IMR-90 (cell line): ENCODE measurements around the gene CASP8.

Experiments used
- BHLHE40 ChIP-seq: fragments of 150-350 bp; IDR thresholded peaks from 2 replicates; pipeline ENCODE4 v1.6.1; 2016; ENCODE audit warnings: mild to moderate bottlenecking, low read depth, low read length
- CHD1 ChIP-seq: IDR thresholded peaks from 2 replicates; pipeline ENCODE4 v1.6.1; 2012; ENCODE audit warnings: low read depth, low read length, improper control_type of control experiment
- CTCF ChIP-seq: conservative IDR thresholded peaks from 2 replicates; pipeline ENCODE4 v1.5.1; 2012; ENCODE audit warnings: mild to moderate bottlenecking, low read depth, low read length, improper control_type of control experiment
- FOS ChIP-seq: fragments of 150-350 bp; IDR thresholded peaks from 2 replicates; pipeline ENCODE4 v1.6.1; 2016; ENCODE audit warnings: low read depth, low read length
- MAFK ChIP-seq: IDR thresholded peaks from 2 replicates; pipeline ENCODE4 v1.6.1; 2012; ENCODE audit warnings: low read depth, low read length, improper control_type of control experiment
- MXI1 ChIP-seq: IDR thresholded peaks from 2 replicates; pipeline ENCODE4 v1.6.1; 2012; ENCODE audit warnings: low read depth, mild to moderate bottlenecking, low read length, moderate library complexity, borderline replicate concordance
- NFE2L2 ChIP-seq: fragments of 150-350 bp; IDR thresholded peaks from 2 replicates; pipeline ENCODE4 v1.6.1; 2016; ENCODE audit warnings: low read depth, mild to moderate bottlenecking, low read length
- POLR2A ChIP-seq: IDR thresholded peaks from 2 replicates; pipeline ENCODE4 v1.6.1; 2012; ENCODE audit warnings: mild to moderate bottlenecking, low read depth, low read length
- RAD21 ChIP-seq: IDR thresholded peaks from 2 replicates; pipeline ENCODE4 v1.6.1; 2012; ENCODE audit warnings: low read length, improper control_type of control experiment
- RCOR1 ChIP-seq: IDR thresholded peaks from 2 replicates; pipeline ENCODE4 v1.6.1; 2012; ENCODE audit warnings: mild to moderate bottlenecking, low read length, improper control_type of control experiment; ENCODE audit not compliant: insufficient replicate concordance
- SMC3 ChIP-seq: fragments of 150-350 bp; IDR thresholded peaks from 2 replicates; pipeline ENCODE4 v1.6.1; 2016; ENCODE audit warnings: low read depth, mild to moderate bottlenecking, antibody characterized with exemption, low read length, moderate library complexity
- USF2 ChIP-seq: fragments of 150-350 bp; IDR thresholded peaks from 2 replicates; pipeline ENCODE4 v1.6.1; 2017; ENCODE audit warnings: mild to moderate bottlenecking, antibody characterized with exemption, low read length, low read depth

GRCh38 chr2:201273330-201273983, 13.1 kb downstream of the CASP8 start:
- TF ChIP-seq CTCF (no peak), POLR2A (no peak), CHD1 (no peak), BHLHE40 (no peak), RAD21 (no peak), FOS (no peak), MAFK (no peak), USF2 (no peak), SMC3 (no peak), MXI1 (no peak), RCOR1 (no peak), NFE2L2 (no peak)
